ENCODE measurements around the gene AMELX.

The AMELX gene

DNA sequence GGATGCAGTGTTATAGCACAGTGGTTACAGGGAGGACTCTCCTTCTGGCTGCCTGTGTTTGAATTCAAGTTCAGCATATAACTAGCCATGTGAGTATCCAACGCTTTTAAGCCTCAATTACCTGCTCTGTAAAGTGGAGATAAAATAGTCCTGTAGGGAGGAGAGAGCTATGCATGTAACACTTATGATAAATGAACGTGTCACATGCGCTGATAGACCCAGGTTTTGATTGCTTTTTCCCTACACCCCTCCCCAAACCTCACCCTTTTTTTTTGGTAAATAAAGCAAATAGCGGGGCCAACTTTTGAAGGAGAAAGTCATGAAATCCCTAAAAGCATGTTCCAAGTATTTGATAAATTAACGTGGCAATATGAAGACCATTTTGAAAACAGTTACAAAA lies 20.4 kb upstream of the AMELX start:
- TF ChIP-seq CTCF (IDR thresholded peaks at IDR 0.05; ENCODE audit: low read depth, low read length), result no peak
- DNase-seq (ENCODE audit: low read depth in 2 of 2), result no peak
- no peak overlapping the region for H3K4me3 ChIP-seq (replicated peaks in 1 of 2; ENCODE audit: low read depth in 2 of 2, low read length in 2 of 2)

- DNase-seq (ENCODE audit: low read depth in 2 of 2), result peak in 1 of 2 donors; percentile 24
- TF ChIP-seq CTCF (IDR thresholded peaks at IDR 0.05; ENCODE audit: low read depth, low read length), result no peak
- no peak overlapping the region for H3K4me3 ChIP-seq (replicated peaks in 1 of 2; ENCODE audit: low read depth in 2 of 2, low read length in 2 of 2)
Observed at GRCh38 chrX:11273544-11273943, 19.7 kb upstream of the AMELX start.

DNA sequence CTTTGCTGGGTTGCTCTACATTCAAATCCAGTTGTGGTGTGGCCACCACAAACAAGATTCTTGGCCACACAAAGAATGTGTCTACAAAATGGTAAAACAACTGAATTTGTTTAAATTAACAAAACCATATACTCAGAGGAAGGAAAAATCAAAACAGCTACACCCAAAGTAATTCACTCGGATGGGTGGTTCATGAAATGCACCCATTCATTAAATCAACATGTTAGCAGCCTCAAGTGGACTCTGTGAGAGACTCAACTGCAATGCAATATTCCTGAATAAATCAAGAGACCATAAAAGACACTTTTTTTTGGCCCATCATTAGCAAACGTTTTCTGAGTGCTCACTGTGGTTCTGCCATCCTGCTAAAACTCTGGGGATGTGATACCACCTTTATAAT lies 11.2 kb upstream of the AMELX start:
- TF ChIP-seq CTCF (IDR thresholded peaks at IDR 0.05; ENCODE audit: low read depth, low read length), result no peak
- no peak overlapping the region for H3K4me3 ChIP-seq (replicated peaks in 1 of 2; ENCODE audit: low read depth in 2 of 2, low read length in 2 of 2)
- DNase-seq (ENCODE audit: low read depth in 2 of 2), result no peak

DNA sequence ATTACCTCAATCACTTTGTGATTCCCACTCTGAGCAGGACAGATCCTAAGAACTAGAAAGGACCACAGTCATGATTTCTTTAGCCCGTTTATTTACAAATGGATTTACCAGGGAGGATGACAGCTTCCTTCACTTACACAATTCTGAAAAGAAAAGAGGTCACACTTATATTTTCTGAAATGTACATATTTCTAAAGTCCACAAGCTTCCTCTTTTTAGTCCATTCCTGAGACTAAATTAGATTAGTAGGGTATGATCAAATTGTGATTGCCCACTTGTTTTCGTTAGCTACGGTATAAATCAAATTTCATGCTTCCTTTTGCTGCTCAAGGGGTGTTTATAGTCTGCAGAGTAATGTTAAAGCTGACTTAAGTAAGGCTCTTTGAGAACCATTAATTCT lies 7.6 kb upstream of the AMELX start:
- H3K4me3 ChIP-seq (replicated peaks in 1 of 2; ENCODE audit: low read depth in 2 of 2, low read length in 2 of 2), result no peak overlapping the region
- no peak for DNase-seq (ENCODE audit: low read depth in 2 of 2)
- TF ChIP-seq CTCF (IDR thresholded peaks at IDR 0.05; ENCODE audit: low read depth, low read length), result no peak

GRCh38 chrX:11287505-11287904 lies 5.7 kb upstream of the AMELX start:
- no peak for TF ChIP-seq CTCF (IDR thresholded peaks at IDR 0.05; ENCODE audit: low read depth, low read length)
- no peak overlapping the region for H3K4me3 ChIP-seq (replicated peaks in 1 of 2; ENCODE audit: low read depth in 2 of 2, low read length in 2 of 2)
- peak; percentile 42 to 55 for DNase-seq (ENCODE audit: low read depth in 2 of 2)

GRCh38 chrX:11290416-11291102 lies 2.7 kb upstream of the AMELX start:
- no peak for TF ChIP-seq CTCF (IDR thresholded peaks at IDR 0.05; ENCODE audit: low read depth, low read length)
- DNase-seq (ENCODE audit: low read depth in 2 of 2), result no peak
- H3K4me3 ChIP-seq (replicated peaks in 1 of 2; ENCODE audit: low read depth in 2 of 2, low read length in 2 of 2), result no peak overlapping the region

DNA sequence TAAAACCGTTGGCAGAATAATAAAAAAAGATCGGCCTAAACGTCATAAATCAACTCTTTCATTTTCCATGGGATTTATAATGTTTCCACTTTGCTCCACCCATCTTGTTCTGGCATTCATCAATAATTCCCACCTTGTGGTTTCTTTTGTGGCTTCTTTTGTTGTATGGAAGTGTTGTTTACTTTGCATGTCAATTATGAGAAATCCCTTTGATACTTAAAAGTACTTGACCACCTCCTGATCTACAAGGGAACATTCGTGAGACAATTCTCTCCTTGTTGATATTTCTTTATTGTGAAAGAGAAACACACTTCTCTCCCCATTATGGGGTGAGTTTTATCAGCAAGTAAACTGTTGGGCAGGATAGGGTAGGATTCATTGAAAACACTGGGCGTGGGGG lies 2.8 kb downstream of the AMELX start:
- no peak for TF ChIP-seq CTCF (IDR thresholded peaks at IDR 0.05; ENCODE audit: low read depth, low read length)
- no peak overlapping the region for H3K4me3 ChIP-seq (replicated peaks in 1 of 2; ENCODE audit: low read depth in 2 of 2, low read length in 2 of 2)
- no peak for DNase-seq (ENCODE audit: low read depth in 2 of 2)
